Measurements from ENCODE around the gene LYRM4.
A peak's percentile ranks its signal among the peaks of the same experiment; 100 is the strongest.

The LYRM4 gene

GRCh38 chr6:5260661-5261544 is at the start of gene LYRM4, which contains the start of gene FARS2:
Gene LYRM4 (minus strand): TSS chr6:5260950. CDS start chr6:5260733, 217 bp downstream.
Gene FARS2 (plus strand): TSS chr6:5261513.
- DNase-seq (ENCODE audit: low read depth) = peak; percentile 47
- TF ChIP-seq, protein P1, sequence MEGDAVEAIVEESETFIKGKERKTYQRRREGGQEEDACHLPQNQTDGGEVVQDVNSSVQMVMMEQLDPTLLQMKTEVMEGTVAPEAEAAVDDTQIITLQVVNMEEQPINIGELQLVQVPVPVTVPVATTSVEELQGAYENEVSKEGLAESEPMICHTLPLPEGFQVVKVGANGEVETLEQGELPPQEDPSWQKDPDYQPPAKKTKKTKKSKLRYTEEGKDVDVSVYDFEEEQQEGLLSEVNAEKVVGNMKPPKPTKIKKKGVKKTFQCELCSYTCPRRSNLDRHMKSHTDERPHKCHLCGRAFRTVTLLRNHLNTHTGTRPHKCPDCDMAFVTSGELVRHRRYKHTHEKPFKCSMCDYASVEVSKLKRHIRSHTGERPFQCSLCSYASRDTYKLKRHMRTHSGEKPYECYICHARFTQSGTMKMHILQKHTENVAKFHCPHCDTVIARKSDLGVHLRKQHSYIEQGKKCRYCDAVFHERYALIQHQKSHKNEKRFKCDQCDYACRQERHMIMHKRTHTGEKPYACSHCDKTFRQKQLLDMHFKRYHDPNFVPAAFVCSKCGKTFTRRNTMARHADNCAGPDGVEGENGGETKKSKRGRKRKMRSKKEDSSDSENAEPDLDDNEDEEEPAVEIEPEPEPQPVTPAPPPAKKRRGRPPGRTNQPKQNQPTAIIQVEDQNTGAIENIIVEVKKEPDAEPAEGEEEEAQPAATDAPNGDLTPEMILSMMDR (conservative IDR thresholded peaks at IDR 0.05; ENCODE audit: low read depth, low read length) = peak; percentile 27
- peak within 1 kb of the TSS; percentile 93 for H3K4me3 ChIP-seq (ENCODE audit: low read length)

DNA sequence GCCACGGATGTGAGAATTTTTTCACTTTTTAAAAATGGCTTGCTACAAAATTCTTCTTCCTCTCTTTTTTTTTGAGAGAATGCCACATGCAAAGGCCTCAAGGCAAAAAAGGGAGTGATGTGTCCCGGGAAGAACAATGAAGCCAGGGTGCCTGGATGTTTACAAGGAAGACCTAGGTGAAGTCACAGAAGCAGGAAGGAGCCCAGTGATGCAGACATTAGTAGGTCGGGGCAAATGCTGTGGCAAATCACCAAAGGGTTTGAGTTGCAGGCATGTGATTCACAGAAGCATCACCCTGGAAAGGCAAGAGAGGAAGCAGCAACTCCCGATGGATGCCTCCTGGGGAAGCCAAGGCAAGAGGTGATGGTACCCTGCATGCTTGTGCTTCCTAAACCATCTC is 47.3 kb upstream of the LYRM4 start:
- no peak for DNase-seq (ENCODE audit: low read depth)
- H3K4me3 ChIP-seq (ENCODE audit: low read length) = no peak overlapping the region
- TF ChIP-seq, protein P1 (conservative IDR thresholded peaks at IDR 0.05; ENCODE audit: low read depth, low read length) = no peak

DNA sequence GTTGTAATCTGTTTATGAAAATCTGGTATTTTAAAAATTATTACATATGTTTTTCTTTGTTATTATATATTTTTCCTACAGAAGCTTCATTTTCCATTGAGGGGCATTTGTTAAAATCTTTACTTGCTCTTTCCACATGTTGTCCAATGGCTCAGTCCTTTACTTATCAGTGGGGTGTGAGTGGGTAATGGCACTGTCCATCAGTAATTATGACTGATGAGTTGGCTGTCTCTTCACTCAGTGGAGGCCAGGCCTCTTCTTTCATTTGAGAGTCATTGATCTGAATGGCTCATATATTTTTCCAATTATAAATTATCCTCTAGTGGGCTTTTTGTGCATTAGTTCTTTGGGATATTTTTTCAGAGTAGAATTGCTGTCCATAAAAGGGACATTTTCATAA is 46.3 kb upstream of the LYRM4 start:
- TF ChIP-seq, protein P1 (conservative IDR thresholded peaks at IDR 0.05; ENCODE audit: low read depth, low read length) = no peak
- no peak for DNase-seq (ENCODE audit: low read depth)
- H3K4me3 ChIP-seq (ENCODE audit: low read length) = no peak overlapping the region

GRCh38 chr6:5305968-5306626 is 45.3 kb upstream of the LYRM4 start:
- H3K4me3 ChIP-seq (ENCODE audit: low read length) = no peak overlapping the region
- TF ChIP-seq, protein P1 (conservative IDR thresholded peaks at IDR 0.05; ENCODE audit: low read depth, low read length) = no peak
- DNase-seq (ENCODE audit: low read depth) = peak; percentile 83

- TF ChIP-seq, protein P1 (conservative IDR thresholded peaks at IDR 0.05; ENCODE audit: low read depth, low read length) = no peak
- no peak overlapping the region for H3K4me3 ChIP-seq (ENCODE audit: low read length)
- no peak for DNase-seq (ENCODE audit: low read depth)
These were observed 42.9 kb upstream of the LYRM4 start for GRCh38 chr6:5303682-5304081.

DNA sequence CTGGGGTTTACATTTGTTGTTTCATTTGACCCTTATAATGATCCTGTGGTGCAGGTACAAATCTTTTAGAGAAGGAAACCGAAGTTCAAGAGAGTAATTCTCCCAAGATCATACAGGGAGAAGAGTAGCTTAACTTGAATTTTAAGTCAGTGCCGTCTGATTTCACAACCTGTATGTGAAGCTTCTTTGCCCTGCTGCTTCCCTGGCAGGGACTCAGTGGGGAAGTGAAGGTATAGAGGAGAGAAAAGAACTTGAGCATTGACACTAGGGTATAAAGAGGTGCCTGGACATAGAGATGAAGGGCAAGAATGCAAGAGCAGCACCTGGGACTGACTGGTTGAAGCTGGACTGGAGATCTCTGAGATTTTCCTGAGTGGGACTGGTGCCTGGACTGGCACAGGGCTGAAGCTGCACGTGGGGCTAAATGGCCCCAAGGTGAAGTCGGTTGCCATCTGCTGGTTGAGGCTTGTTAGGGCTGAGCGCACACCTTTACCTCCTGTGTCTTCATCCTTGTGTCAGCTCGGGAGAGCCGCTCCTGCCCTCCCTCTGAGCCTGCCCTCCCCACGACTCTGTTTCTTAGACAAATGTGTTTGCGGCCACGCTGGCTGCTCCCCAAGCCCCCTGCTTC is 42.4 kb upstream of the LYRM4 start:
- no peak overlapping the region for H3K4me3 ChIP-seq (ENCODE audit: low read length)

More for the DNA sequence above, 42.4 kb upstream of the LYRM4 start:
- TF ChIP-seq, protein P1 (conservative IDR thresholded peaks at IDR 0.05; ENCODE audit: low read depth, low read length) = peak; percentile 66
- no peak for DNase-seq (ENCODE audit: low read depth)
